Psoas muscle (tissue), 8 donors: ENCODE data around the gene CST11. TPM values are rescaled to one million over a fixed set of nuclear protein-coding genes. Genes with fewer than 3 reads are reported as not detected.

Source experiments
- ATAC-seq, 4 donors: fragments of 200-7000 bp; cut with Tn5 transposase; one replicate each; pipeline ENCODE4 v1.9.1; 2020; ENCODE audit warnings: moderate library complexity in 3 of 4, mild to moderate bottlenecking in 2 of 4
- DNase-seq, 2 donors: peaks; one replicate each; pipeline ENCODE4 v3.0.0-alpha.2; 2020
- H3K27ac ChIP-seq: fragments of 200-600 bp; one replicate; pipeline ENCODE4 v1.8.0; 2022
- H3K27me3 ChIP-seq, 3 donors: fragments of 200-600 bp in 1 of 3; one replicate each; pipeline versions ENCODE4 v1.6.1 to v1.8.0; 2013 to 2022; ENCODE audit warnings: low read length in 2 of 3, mild to moderate bottlenecking in 2 of 3, moderate library complexity in 1 of 3; ENCODE audit not compliant: insufficient read depth in 3 of 3
- H3K36me3 ChIP-seq, 2 donors: fragments of 200-600 bp in 1 of 2; one replicate each; pipeline versions ENCODE4 v1.6.1 to v1.8.0; 2013 to 2022; ENCODE audit warnings: low read depth in 1 of 2, mild to moderate bottlenecking in 1 of 2, moderate library complexity in 1 of 2; ENCODE audit not compliant: insufficient read depth in 1 of 2
- H3K4me1 ChIP-seq: fragments of 200-600 bp; one replicate; pipeline ENCODE4 v1.8.0; 2022
- H3K4me3 ChIP-seq: fragments of 200-600 bp; one replicate; pipeline ENCODE4 v1.8.0; 2022; ENCODE audit warnings: mild to moderate bottlenecking
- H3K9me3 ChIP-seq: fragments of 200-600 bp; one replicate; pipeline ENCODE4 v1.8.0; 2022
- WGBS, 3 donors: extraction: QIAGEN DNeasy Blood & Tissue Kit; methylation state at CpG; one replicate each; pipeline versions ENCODE4 v1.1.6 to v1.1.7; 2013; 5-methylcytosine and 5-hydroxymethylcytosine counted together
- intact Hi-C, 2 donors: fragments of 100-400 bp; cut with DNase I; formaldehyde crosslinking; loops; one replicate each; pipeline versions ENCODE4 v1.11.0 to v1.14.2; 2022
- long read RNA-seq, 2 donors: library from polyadenylated mRNA; unstranded; transcript quantifications; one replicate each; pipeline ENCODE4 v2.0.0, GENCODE V29; 2021
- polyA plus RNA-seq, 3 donors: library from polyadenylated mRNA; stranded (reverse); fragments of 200-250 nt; gene quantifications; one replicate each; pipeline ENCODE4 v1.2.3, GENCODE V29; 2013
- total RNA-seq, 4 donors: library from RNA; stranded (reverse); fragmentation: NEBNext Ultra II Directional in 2 of 4; extraction: Animal tissue kit (Norgen Biotek cat#: 25700) in 2 of 4; gene quantifications; one replicate each; pipeline versions ENCODE4 v1.2.1 to v1.2.4, GENCODE V29; 2021 to 2023
- TF ChIP-seq, protein P1 (sequence below): fragments of 200-600 bp; IDR thresholded peaks from one replicate; pipeline ENCODE4 v1.8.0; 2022; ENCODE audit warnings: antibody characterized with exemption
- donor health status: healthy with polysubstance abuse.
- donor health status: DM: no; HTN: no; CAD: no; lungs with moderate emphysema.
- donor health status: Bipolar disorder and iron deficiency.
- donor health status: healthy.
- donor health status: DM: yes; HTN: yes; CAD: no.
- donor health status: DM: no; HTN: no; CAD: no.
- donor health status: DM: no; HTN: no; CAD: no.
- donor health status: DM: yes; HTN: yes; CAD: no.

Gene CST11
- total RNA-seq (not detected), polyA plus RNA-seq (not detected)
- long read RNA-seq, donor 1: 0 reads
- long read RNA-seq, donor 2: 0 reads

GRCh38 chr20:23452776-23453175 is at the start of gene CST11:
TSS of gene CST11 (minus strand) at chr20:23452876. CDS start at chr20:23452811, 65 bp downstream.
- 36 to 52% (median 43%) methylated on average over 4 of the region's 4 CpGs for WGBS, 3 donors
- DNase-seq (no peak), ATAC-seq (no peak)
- Histone ChIP-seq H3K36me3 (no peaks in the 10 kb centered on the region), H3K4me3 (no peak within 1 kb of the TSS), H3K4me1 (no peaks in the 10 kb centered on the region), H3K27me3 (peaks cover 0 to 7% (median 0%) of the 10 kb centered on the region in 3 donors), H3K9me3 (no peaks in the 10 kb centered on the region), H3K27ac (no peak within 1 kb of the TSS)
- intact Hi-C loops: no loop called here
- TF ChIP-seq, protein P1, sequence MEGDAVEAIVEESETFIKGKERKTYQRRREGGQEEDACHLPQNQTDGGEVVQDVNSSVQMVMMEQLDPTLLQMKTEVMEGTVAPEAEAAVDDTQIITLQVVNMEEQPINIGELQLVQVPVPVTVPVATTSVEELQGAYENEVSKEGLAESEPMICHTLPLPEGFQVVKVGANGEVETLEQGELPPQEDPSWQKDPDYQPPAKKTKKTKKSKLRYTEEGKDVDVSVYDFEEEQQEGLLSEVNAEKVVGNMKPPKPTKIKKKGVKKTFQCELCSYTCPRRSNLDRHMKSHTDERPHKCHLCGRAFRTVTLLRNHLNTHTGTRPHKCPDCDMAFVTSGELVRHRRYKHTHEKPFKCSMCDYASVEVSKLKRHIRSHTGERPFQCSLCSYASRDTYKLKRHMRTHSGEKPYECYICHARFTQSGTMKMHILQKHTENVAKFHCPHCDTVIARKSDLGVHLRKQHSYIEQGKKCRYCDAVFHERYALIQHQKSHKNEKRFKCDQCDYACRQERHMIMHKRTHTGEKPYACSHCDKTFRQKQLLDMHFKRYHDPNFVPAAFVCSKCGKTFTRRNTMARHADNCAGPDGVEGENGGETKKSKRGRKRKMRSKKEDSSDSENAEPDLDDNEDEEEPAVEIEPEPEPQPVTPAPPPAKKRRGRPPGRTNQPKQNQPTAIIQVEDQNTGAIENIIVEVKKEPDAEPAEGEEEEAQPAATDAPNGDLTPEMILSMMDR: no peak

DNA sequence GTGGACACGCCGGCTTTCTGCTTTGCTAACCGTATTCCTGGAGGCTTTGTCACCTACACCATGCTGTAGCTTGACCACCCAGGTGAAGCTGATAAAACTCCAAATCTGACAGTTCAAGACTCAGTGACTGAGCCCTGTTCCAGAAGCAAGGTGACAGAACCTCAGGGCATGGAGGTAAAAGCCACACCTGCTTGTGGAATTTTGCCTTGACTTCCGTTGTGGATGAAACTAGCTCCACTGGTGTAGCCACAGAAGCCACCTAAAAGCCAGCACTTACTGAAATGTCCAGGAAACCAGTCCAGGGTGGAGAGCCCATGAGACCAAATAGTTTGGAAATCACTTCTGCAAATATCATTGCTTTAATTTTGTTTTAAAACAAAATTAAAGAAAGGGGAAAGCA is 49.2 kb upstream of the CST11 start:
- Histone ChIP-seq H3K27me3 (peaks cover 4 to 11% (median 5%) of the 10 kb centered on the region in 3 donors), H3K9me3 (no peaks in the 10 kb centered on the region), H3K36me3 (no peaks in the 10 kb centered on the region), H3K27ac (no peak overlapping the region), H3K4me3 (no peak overlapping the region), H3K4me1 (no peaks in the 10 kb centered on the region)
- ATAC-seq: no peak
- DNase-seq: no peak
- TF ChIP-seq, protein P1: no peak
- WGBS, 3 donors: 83 to 90% (median 90%) methylated on average over 4 of the region's 4 CpGs
- intact Hi-C loops: no loop called here

GRCh38 chr20:23497536-23497935 is 44.9 kb upstream of the CST11 start:
- TF ChIP-seq, protein P1: no peak
- ATAC-seq (no peak), DNase-seq (no peak)
- intact Hi-C loops: no loop called here
- Histone ChIP-seq H3K9me3 (no peaks in the 10 kb centered on the region), H3K27me3 (peaks cover 0 to 11% (median 4%) of the 10 kb centered on the region in 3 donors), H3K27ac (no peak overlapping the region), H3K4me1 (no peaks in the 10 kb centered on the region), H3K36me3 (no peaks in the 10 kb centered on the region), H3K4me3 (no peak overlapping the region)
- 78 to 86% (median 81%) methylated on average over 1 of the region's 1 CpG for WGBS, 3 donors

GRCh38 chr20:23493172-23493772 is 40.6 kb upstream of the CST11 start:
- WGBS, 3 donors: 76 to 84% (median 81%) methylated on average over 3 of the region's 3 CpGs

More at GRCh38 chr20:23493172-23493772, 40.6 kb upstream of the CST11 start:
- H3K9me3 ChIP-seq: no peaks in the 10 kb centered on the region
- H3K27me3 ChIP-seq: no peaks in the 10 kb centered on the region
- no peaks in the 10 kb centered on the region for H3K4me1 ChIP-seq
- DNase-seq: no peak
- intact Hi-C loops: no loop called here
- ATAC-seq: no peak
- no peak overlapping the region for H3K4me3 ChIP-seq
- H3K36me3 ChIP-seq: no peaks in the 10 kb centered on the region
- TF ChIP-seq, protein P1: no peak
- no peak overlapping the region for H3K27ac ChIP-seq
